AG04450 (cell line): ENCODE results near the gene ARL6IP4. TPM values are rescaled to one million over a fixed set of nuclear protein-coding genes. Genes with fewer than 3 reads are reported as not detected.
A peak's percentile ranks its signal among the peaks of the same experiment; 100 is the strongest.

Experiments
- CTCF ChIA-PET: fragments of 300-600, 350-600 bp; formaldehyde crosslinking; extraction: SDS; loops from one replicate; lab custom pipeline; 2022; ENCODE audit warnings: antibody characterized with exemption, inconsistent platforms; lab: Charles Lee
- POLR2A ChIA-PET: fragments of 350-600 bp; formaldehyde crosslinking; extraction: SDS; loops from one replicate; lab custom pipeline; 2021; ENCODE audit warnings: antibody characterized with exemption, inconsistent platforms; lab: Yijun Ruan, JAX
- DNase-seq: peaks from one replicate; pipeline ENCODE4 v3.0.0-alpha.2; 2011; ENCODE audit warnings: low read depth, low spot score
- H3K27ac ChIP-seq: one replicate; pipeline ENCODE4 v1.5.1; 2012; ENCODE audit warnings: low read depth, low read length, control low read depth
- H3K27me3 ChIP-seq: one replicate; pipeline ENCODE4 v1.6.0; 2012; ENCODE audit warnings: low read length; ENCODE audit not compliant: control insufficient read depth, insufficient read depth
- H3K4me3 ChIP-seq: 2 replicates; pipeline ENCODE4 v1.5.1; 2011; ENCODE audit warnings: mild to moderate bottlenecking, low read depth, low read length, control low read depth
- H3K9me3 ChIP-seq: 2 replicates; pipeline ENCODE4 v1.5.1; 2012; ENCODE audit warnings: low read length; ENCODE audit not compliant: control insufficient read depth, insufficient read depth
- CTCF ChIP-seq: IDR thresholded peaks from 2 replicates; pipeline ENCODE4 v1.5.1; 2011; ENCODE audit warnings: low read depth, low read length, control low read depth, inconsistent platforms
- polyA plus RNA-seq: library from polyadenylated mRNA; depleted of rRNA; stranded (reverse); fragments of >200 nt; gene quantifications from 2 replicates; pipeline ENCODE4 v1.2.3, GENCODE V29; 2011

ARL6IP4 gene
- polyA plus RNA-seq, 1 experiment, result 185 TPM

GRCh38 chr12:122944605-122945592, 35.6 kb upstream of the ARL6IP4 start:
- H3K4me3 ChIP-seq, result no peak overlapping the region
- H3K27me3 ChIP-seq, result no peaks in the 10 kb centered on the region
- H3K9me3 ChIP-seq, result no peaks in the 10 kb centered on the region; the same call in 1 of the 2 replicates
- POLR2A ChIA-PET, result interaction anchor here (0.6 to 0.8 kb wide), 6 partner anchors 26 to 288 kb away, joined by 3 to 5 read pairs (median 4); partner anchors contain the start of genes MPHOSPH9 and MTRFR
- no peak for TF ChIP-seq CTCF
- DNase-seq, result no peak
- CTCF ChIA-PET, result interaction anchor here (0.8 to 1.3 kb wide), 3 partner anchors 84 to 293 kb away, joined by 3 to 4 read pairs (median 4); no protein-coding TSS in a partner anchor
- H3K27ac ChIP-seq, result no peak overlapping the region

- TF ChIP-seq CTCF, result peak; percentile 49
- POLR2A ChIA-PET, result interaction anchor here (0.6 to 1.6 kb wide), 4 partner anchors 48 to 286 kb away, joined by 3 to 6 read pairs (median 4); partner anchors contain the start of genes MPHOSPH9 and MTRFR
- CTCF ChIA-PET, result interaction anchor here (1.0 to 8.6 kb wide), 5 partner anchors 19 to 291 kb away, joined by 3 to 75 read pairs (median 4); no protein-coding TSS in a partner anchor
- H3K27ac ChIP-seq, result peak overlapping the region; percentile 93
- no peak overlapping the region for H3K4me3 ChIP-seq
- H3K9me3 ChIP-seq, result no peaks in the 10 kb centered on the region
- no peaks in the 10 kb centered on the region for H3K27me3 ChIP-seq
- DNase-seq, result peak; percentile 97
Measured at GRCh38 chr12:122946690-122947341, 33.7 kb upstream of the ARL6IP4 start.

- TF ChIP-seq CTCF, result no peak
- no peak for DNase-seq
- H3K27me3 ChIP-seq, result no peaks in the 10 kb centered on the region
- CTCF ChIA-PET, result interaction anchor here (1.0 to 8.6 kb wide), 4 partner anchors 20 to 153 kb away, joined by 3 to 75 read pairs (median 6); no protein-coding TSS in a partner anchor
- H3K27ac ChIP-seq, result peak overlapping the region; percentile 91
- POLR2A ChIA-PET, result interaction anchor here (0.6 to 1.6 kb wide), 3 partner anchors 73 to 285 kb away, joined by 3 to 6 read pairs (median 4); partner anchors contain the start of genes MPHOSPH9 and MTRFR
- no peak overlapping the region for H3K4me3 ChIP-seq
- H3K9me3 ChIP-seq, result no peaks in the 10 kb centered on the region
Measured at GRCh38 chr12:122947352-122947792, 33.1 kb upstream of the ARL6IP4 start.

GRCh38 chr12:122948605-122949004, 31.9 kb upstream of the ARL6IP4 start:
- H3K9me3 ChIP-seq, result no peaks in the 10 kb centered on the region
- no peak overlapping the region for H3K27ac ChIP-seq
- ChIA-PET POLR2A (no interaction called here), CTCF (interaction anchor here (5.0 to 8.6 kb wide), 2 partner anchors 88 to 154 kb away, joined by 35 to 75 read pairs; no protein-coding TSS in a partner anchor)
- no peak overlapping the region for H3K4me3 ChIP-seq
- TF ChIP-seq CTCF, result no peak
- no peaks in the 10 kb centered on the region for H3K27me3 ChIP-seq
- DNase-seq, result no peak
